HepG2 (cell line): ENCODE results near the gene CERS5. TPM values are rescaled to one million over a fixed set of nuclear protein-coding genes. Genes with fewer than 3 reads are reported as not detected.

Experiments used
- ATAC-seq: fragments of 200-7000 bp; cut with Tn5 transposase; 3 replicates; pipeline ENCODE4 v1.9.1; 2020; ENCODE audit warnings: mild to moderate bottlenecking, moderate library complexity
- BruUV-seq: library from RNA; stranded (reverse); fragments of 400-500 nt; replicated peaks from 2 replicates; lab custom pipeline; 2021; lab: Mats Ljungman, UMichigan
- CTCF ChIA-PET: fragments of 300-600 bp; formaldehyde crosslinking; extraction: SDS; loops from one replicate; lab custom pipeline; 2021; ENCODE audit warnings: low total read pairs, inconsistent platforms, low intra/inter-chr PET ratio; lab: Yijun Ruan, JAX
- POLR2A ChIA-PET: fragments of 350-600 bp; sonication (Branson Sonifier 250); formaldehyde crosslinking; loops from one replicate; lab custom pipeline; 2020; ENCODE audit warnings: antibody characterized with exemption, inconsistent platforms; lab: Yijun Ruan, JAX
- DNase-seq: peaks from one replicate; pipeline ENCODE4 v3.0.0-alpha.2; 2015; ENCODE audit warnings: low spot score
- FAIRE-seq: peaks from 3 replicates; lab custom pipeline; 2011; peaks lifted over from hg19 to GRCh38; lab: Jason Lieb, UNC
- H2AFZ ChIP-seq: one replicate; pipeline ENCODE4 v1.6.1; 2011; ENCODE audit warnings: low read length, inconsistent platforms
- H3K27ac ChIP-seq: fragments of 300-600 bp; 3 replicates; pipeline ENCODE4 v1.8.0; 2011; ENCODE audit warnings: mixed run types, mild to moderate bottlenecking, mixed read lengths, low read length, inconsistent platforms; ENCODE audit not compliant: insufficient read depth; ENCODE audit errors: extremely low read length
- H3K27me3 ChIP-seq, 2 experiments: fragments of 200-600 bp in 1 of 2; 2 replicates in 1 of 2; 3 replicates in 1 of 2; pipeline versions ENCODE4 v1.6.0 to v1.8.0; 2011; ENCODE audit warnings: low read length in 2 of 2, mild to moderate bottlenecking in 2 of 2, moderate library complexity in 2 of 2, inconsistent platforms in 1 of 2; ENCODE audit not compliant: insufficient read depth in 2 of 2, control insufficient read depth in 1 of 2
- H3K36me3 ChIP-seq, 2 experiments: fragments of 200-600 bp in 1 of 2; replicated peaks in 1 of 2; 2 replicates in 1 of 2; 3 replicates in 1 of 2; pipeline versions ENCODE4 v1.5.1 to v1.8.0; 2011; ENCODE audit warnings: low read length in 2 of 2, inconsistent platforms in 1 of 2; ENCODE audit not compliant: insufficient read depth in 2 of 2, control insufficient read depth in 1 of 2
- H3K4me1 ChIP-seq: 2 replicates; pipeline ENCODE4 v1.5.1; 2012; ENCODE audit warnings: low read length, inconsistent platforms; ENCODE audit not compliant: insufficient read depth
- H3K4me2 ChIP-seq: 2 replicates; pipeline ENCODE4 v1.6.0; 2011; ENCODE audit warnings: low read depth, low read length, inconsistent platforms
- H3K4me3 ChIP-seq, 3 experiments: fragments of 200-600 bp in 1 of 3; sonication (generic), shearing (Covaris generic) in 1 of 3; replicated peaks in 1 of 3; 2 replicates each; pipeline ENCODE4 v1.5.1; 2011 to 2016; ENCODE audit warnings: low read length in 3 of 3, inconsistent platforms in 2 of 3, low read depth in 2 of 3, mild to moderate bottlenecking in 2 of 3, control low read depth in 1 of 3, mixed read lengths in 1 of 3; ENCODE audit not compliant: insufficient read depth in 1 of 3
- H3K79me2 ChIP-seq: one replicate; pipeline ENCODE4 v1.6.1; 2011; ENCODE audit warnings: low read length, inconsistent platforms; ENCODE audit not compliant: insufficient read depth
- H3K9ac ChIP-seq: 2 replicates; pipeline ENCODE4 v1.6.0; 2011; ENCODE audit warnings: mild to moderate bottlenecking, low read depth, low read length, inconsistent platforms; ENCODE audit not compliant: insufficient read depth
- H3K9me3 ChIP-seq: 2 replicates; pipeline ENCODE4 v1.5.1; 2012; ENCODE audit warnings: mild to moderate bottlenecking, low read length
- H4K20me1 ChIP-seq: 2 replicates; pipeline ENCODE4 v1.6.0; 2011; ENCODE audit warnings: inconsistent platforms, mild to moderate bottlenecking, low read length, moderate library complexity; ENCODE audit not compliant: insufficient read depth
- ATAD3A ChIP-seq: sonication (generic); formaldehyde crosslinking; IDR thresholded peaks from 2 replicates; pipeline ENCODE4 v1.4.0; 2020; ENCODE audit warnings: missing genetic modification reagents
- ATF3 ChIP-seq: sonication (generic); formaldehyde crosslinking; IDR thresholded peaks from 2 replicates; pipeline ENCODE4 v1.4.0; 2020; ENCODE audit warnings: missing genetic modification reagents
- FOXA1 ChIP-seq, 2 experiments: fragments of 450-650 bp in 1 of 2; sonication (generic) in 1 of 2; formaldehyde crosslinking in 1 of 2; IDR thresholded peaks; 2 replicates each; pipeline versions ENCODE4 v1.4.0 to v1.6.1; 2016 to 2020; ENCODE audit warnings: missing genetic modification reagents in 1 of 2
- FOXA3 ChIP-seq: IDR thresholded peaks from 2 replicates; pipeline ENCODE4 v1.6.1; 2016; ENCODE audit warnings: missing genetic modification reagents, missing compliant biosample characterization
- GATAD1 ChIP-seq: IDR thresholded peaks from 2 replicates; pipeline ENCODE4 v1.6.1; 2016; ENCODE audit warnings: missing genetic modification reagents, missing compliant biosample characterization
- IRF1 ChIP-seq: sonication (generic); formaldehyde crosslinking; IDR thresholded peaks from 2 replicates; pipeline ENCODE4 v1.4.0; 2020; ENCODE audit warnings: low read depth, mild to moderate bottlenecking, missing genetic modification reagents
- NFKBIZ ChIP-seq: IDR thresholded peaks from 2 replicates; pipeline ENCODE4 v1.6.1; 2018; ENCODE audit warnings: missing genetic modification reagents, missing compliant biosample characterization
- RAD21 ChIP-seq: fragments of 450-650 bp; formaldehyde crosslinking; IDR thresholded peaks from 2 replicates; pipeline ENCODE4 v1.5.0; 2020; ENCODE audit warnings: mild to moderate bottlenecking
- RBFOX2 ChIP-seq: fragments of 200-400 bp; formaldehyde crosslinking; IDR thresholded peaks from 2 replicates; pipeline ENCODE4 v1.6.1; 2017; ENCODE audit warnings: low read depth, mild to moderate bottlenecking, low read length
- RELA ChIP-seq: sonication (generic); formaldehyde crosslinking; IDR thresholded peaks from 2 replicates; pipeline ENCODE4 v1.4.0; 2020; ENCODE audit warnings: missing genetic modification reagents
- THAP9 ChIP-seq: sonication (generic); formaldehyde crosslinking; IDR thresholded peaks from 2 replicates; pipeline ENCODE4; 2020; ENCODE audit warnings: missing genetic modification reagents, mild to moderate bottlenecking, borderline replicate concordance
- ZBTB37 ChIP-seq: sonication (generic); formaldehyde crosslinking; IDR thresholded peaks from 2 replicates; pipeline ENCODE4 v1.4.0; 2020; ENCODE audit warnings: mild to moderate bottlenecking, missing genetic modification reagents
- ZNF235 ChIP-seq: sonication (generic); formaldehyde crosslinking; IDR thresholded peaks from 2 replicates; pipeline ENCODE4 v1.8.1; 2023; ENCODE audit warnings: mild to moderate bottlenecking, missing genetic modification reagents, borderline replicate concordance
- ZNF281 ChIP-seq: sonication (generic); formaldehyde crosslinking; IDR thresholded peaks from 2 replicates; pipeline ENCODE4 v1.4.0; 2020; ENCODE audit warnings: missing genetic modification reagents, borderline replicate concordance
- WGBS: methylation state at CpG from one replicate; pipeline ENCODE4 v1.1.6; 2017; ENCODE audit warnings: low lambda C conversion rate; 5-methylcytosine and 5-hydroxymethylcytosine counted together
- in situ Hi-C: cut with HindIII; loops from 2 replicates; pipeline ENCODE4 v1.10.0; 2017; ENCODE audit warnings: low pct_unique_long_range_greater_than_20kb; ENCODE audit not compliant: extremely low pct_ligation_motif_present
- intact Hi-C: fragments of 100-400 bp; cut with micrococcal nuclease; formaldehyde crosslinking; loops from one replicate; pipeline ENCODE4 v1.10.0; 2022; ENCODE audit not compliant: unreplicated experiment
- polyA plus RNA-seq, 8 experiments: library from polyadenylated mRNA; depleted of rRNA in 3 of 8; stranded (reverse) in 7 of 8; unstranded in 1 of 8; fragments of >200 nt; fragmentation: Illumina TruSeq in 4 of 8; extraction: Trizol in 4 of 8; gene quantifications; 2 replicates each; pipeline versions ENCODE4 v1.2.1 to v1.2.3, GENCODE V29; 2011 to 2016; ENCODE audit warnings: low read depth in 4 of 8, missing spikeins in 1 of 8, mixed read lengths in 1 of 8; ENCODE audit not compliant: insufficient read depth in 1 of 8
- total RNA-seq, 5 experiments: library from RNA; depleted of rRNA; stranded (reverse); fragments of >200 nt; fragmentation: Illumina TruSeq; extraction: Trizol; gene quantifications; 2 replicates each; pipeline ENCODE4 v1.2.3, GENCODE V29; 2016; ENCODE audit warnings: low read depth in 1 of 5

CERS5 gene
- total and polyA plus RNA-seq, 2 of the 13 experiments (the other 11 are each of a cell fraction or from before 2014, with no cell fraction given) = 22.3 to 48.8 TPM

GRCh38 chr12:50088577-50089335, 78.4 kb downstream of the CERS5 start:
- in situ Hi-C loops = no loop called here
- H3K79me2 ChIP-seq = peaks cover 17% of the 10 kb centered on the region
- POLR2A ChIA-PET = interaction anchor here (1.6 to 7.4 kb wide), 4 partner anchors 12 to 78 kb away, joined by 6 to 265 read pairs (median 10); partner anchors contain the start of genes CERS5, COX14 and GPD1
- peak; percentile 36; the same call in 1 of the 2 replicates for TF ChIP-seq RBFOX2
- TF ChIP-seq THAP9 = no peak
- no peak for TF ChIP-seq ZNF235 (CRISPR knock-in tag)
- TF ChIP-seq NFKBIZ (CRISPR knock-in tag) = no peak
- TF ChIP-seq IRF1 (CRISPR knock-in tag) = no peak
- TF ChIP-seq GATAD1 (CRISPR knock-in tag) = no peak
- no peak for TF ChIP-seq FOXA1 (IDR thresholded peaks at IDR 0.05)
- peak; percentile 53; the same call in 1 of the 2 replicates for TF ChIP-seq FOXA1 (CRISPR knock-in tag; IDR thresholded peaks at IDR 0.05)
- TF ChIP-seq RELA (CRISPR knock-in tag) = no peak
- peak; percentile 38; the same call in 1 of the 2 replicates for TF ChIP-seq RAD21 (CRISPR knock-in tag)
- TF ChIP-seq FOXA3 = peak; percentile 38; the same call in 1 of the 2 replicates
- TF ChIP-seq ATAD3A (CRISPR knock-in tag) = no peak
- no peak for TF ChIP-seq ATF3 (CRISPR knock-in tag)
- no peak for TF ChIP-seq ZNF281 (CRISPR knock-in tag)
- peak; percentile 77; the same call in 1 of the 2 replicates for TF ChIP-seq ZBTB37

More at GRCh38 chr12:50088577-50089335, 78.4 kb downstream of the CERS5 start:
- no peak overlapping the region for H3K9ac ChIP-seq
- no peak overlapping the region for H3K4me3 ChIP-seq
- H3K36me3 ChIP-seq = peaks cover 20 to 52% of the 10 kb centered on the region in 2 experiments
- 0 out of 2 replicates have a peak overlapping the region, but pooled peaks have one; percentile 0 for H3K4me2 ChIP-seq
- H4K20me1 ChIP-seq = peaks cover 4% of the 10 kb centered on the region; the same call in 1 of the 2 replicates
- H3K27me3 ChIP-seq = no peaks in the 10 kb centered on the region
- BruUV-seq = no TSS peak
- H2AFZ ChIP-seq = no peak overlapping the region
- CTCF ChIA-PET = interaction anchor here (1.0 to 2.0 kb wide), 2 partner anchors 14 to 23 kb away, joined by 4 to 5 read pairs; partner anchors contain the start of gene COX14
- H3K9me3 ChIP-seq = no peaks in the 10 kb centered on the region
- peaks cover 45% of the 10 kb centered on the region for H3K4me1 ChIP-seq
- WGBS = 23% methylated on average over 3 of the region's 3 CpGs
- ATAC-seq = peak; percentile 55
- intact Hi-C loops = no loop called here
- peak; percentile 68 for DNase-seq
- peak; percentile 90 for FAIRE-seq
- H3K27ac ChIP-seq = peak overlapping the region; percentile 43
